HepG2 (cell line): ENCODE measurements around the gene CABLES1. TPM values are rescaled to one million over a fixed set of nuclear protein-coding genes. Genes with fewer than 3 reads are reported as not detected.

Source experiments
- FOXA1 ChIP-seq, 2 experiments: fragments of 450-650 bp in 1 of 2; sonication (generic) in 1 of 2; formaldehyde crosslinking in 1 of 2; IDR thresholded peaks; 2 replicates each; pipeline versions ENCODE4 v1.4.0 to v1.6.1; 2016 to 2020; ENCODE audit warnings: missing genetic modification reagents in 1 of 2
- HDAC1 ChIP-seq: sonication (generic); formaldehyde crosslinking; IDR thresholded peaks from 2 replicates; pipeline ENCODE4 v1.5.1; 2020; ENCODE audit warnings: mild to moderate bottlenecking, missing genetic modification reagents
- HOXA5 ChIP-seq: sonication (generic); formaldehyde crosslinking; IDR thresholded peaks from 2 replicates; pipeline ENCODE4 v1.4.0; 2020; ENCODE audit warnings: missing genetic modification reagents
- ISX ChIP-seq: sonication (generic); formaldehyde crosslinking; conservative IDR thresholded peaks from 2 replicates; pipeline ENCODE4 v1.5.0; 2020; ENCODE audit warnings: missing genetic modification reagents
- KAT8 ChIP-seq: IDR thresholded peaks from 2 replicates; pipeline ENCODE4 v1.6.1; 2016; ENCODE audit warnings: missing genetic modification reagents, missing compliant biosample characterization
- MBD4 ChIP-seq: IDR thresholded peaks from 2 replicates; pipeline ENCODE4 v1.6.1; 2012; ENCODE audit warnings: low read length, inconsistent platforms, borderline replicate concordance
- NCOA1 ChIP-seq: sonication (generic); formaldehyde crosslinking; IDR thresholded peaks from 2 replicates; pipeline ENCODE4 v1.9.0; 2021; ENCODE audit warnings: missing genetic modification reagents
- NFAT5 ChIP-seq: sonication (generic); formaldehyde crosslinking; IDR thresholded peaks from 2 replicates; pipeline ENCODE4 v1.4.0; 2020; ENCODE audit warnings: missing genetic modification reagents
- NFYB ChIP-seq: sonication (generic); formaldehyde crosslinking; IDR thresholded peaks from 2 replicates; pipeline ENCODE4 v1.4.0; 2020; ENCODE audit warnings: missing genetic modification reagents
- PRDM15 ChIP-seq: sonication (generic); formaldehyde crosslinking; IDR thresholded peaks from 2 replicates; pipeline ENCODE4 v1.4.0; 2020; ENCODE audit warnings: missing genetic modification reagents
- REPIN1 ChIP-seq: sonication (generic); formaldehyde crosslinking; IDR thresholded peaks from 2 replicates; pipeline ENCODE4 v1.8.0; 2022; ENCODE audit warnings: missing genetic modification reagents, low read depth, mild to moderate bottlenecking, borderline replicate concordance
- TBX2 ChIP-seq: sonication (generic); formaldehyde crosslinking; IDR thresholded peaks from 2 replicates; pipeline ENCODE4 v1.5.0; 2020; ENCODE audit warnings: missing genetic modification reagents, mild to moderate bottlenecking, borderline replicate concordance
- ZNF503 ChIP-seq: sonication (generic); formaldehyde crosslinking; IDR thresholded peaks from 2 replicates; pipeline ENCODE4 v1.4.0; 2020; ENCODE audit warnings: missing genetic modification reagents
- ZNF670 ChIP-seq: sonication (generic); formaldehyde crosslinking; IDR thresholded peaks from 2 replicates; pipeline ENCODE4 v1.8.0; 2022; ENCODE audit warnings: mild to moderate bottlenecking, missing genetic modification reagents, borderline replicate concordance
- polyA plus RNA-seq, 8 experiments: library from polyadenylated mRNA; depleted of rRNA in 3 of 8; stranded (reverse) in 7 of 8; unstranded in 1 of 8; fragments of >200 nt; fragmentation: Illumina TruSeq in 4 of 8; extraction: Trizol in 4 of 8; gene quantifications; 2 replicates each; pipeline versions ENCODE4 v1.2.1 to v1.2.3, GENCODE V29; 2011 to 2016; ENCODE audit warnings: low read depth in 4 of 8, missing spikeins in 1 of 8, mixed read lengths in 1 of 8; ENCODE audit not compliant: insufficient read depth in 1 of 8
- total RNA-seq, 5 experiments: library from RNA; depleted of rRNA; stranded (reverse); fragments of >200 nt; fragmentation: Illumina TruSeq; extraction: Trizol; gene quantifications; 2 replicates each; pipeline ENCODE4 v1.2.3, GENCODE V29; 2016; ENCODE audit warnings: low read depth in 1 of 5

CABLES1 gene
- total and polyA plus RNA-seq, 2 of the 13 experiments (the other 11 are each of a cell fraction or from before 2014, with no cell fraction given): 14.7 to 25.8 TPM

DNA sequence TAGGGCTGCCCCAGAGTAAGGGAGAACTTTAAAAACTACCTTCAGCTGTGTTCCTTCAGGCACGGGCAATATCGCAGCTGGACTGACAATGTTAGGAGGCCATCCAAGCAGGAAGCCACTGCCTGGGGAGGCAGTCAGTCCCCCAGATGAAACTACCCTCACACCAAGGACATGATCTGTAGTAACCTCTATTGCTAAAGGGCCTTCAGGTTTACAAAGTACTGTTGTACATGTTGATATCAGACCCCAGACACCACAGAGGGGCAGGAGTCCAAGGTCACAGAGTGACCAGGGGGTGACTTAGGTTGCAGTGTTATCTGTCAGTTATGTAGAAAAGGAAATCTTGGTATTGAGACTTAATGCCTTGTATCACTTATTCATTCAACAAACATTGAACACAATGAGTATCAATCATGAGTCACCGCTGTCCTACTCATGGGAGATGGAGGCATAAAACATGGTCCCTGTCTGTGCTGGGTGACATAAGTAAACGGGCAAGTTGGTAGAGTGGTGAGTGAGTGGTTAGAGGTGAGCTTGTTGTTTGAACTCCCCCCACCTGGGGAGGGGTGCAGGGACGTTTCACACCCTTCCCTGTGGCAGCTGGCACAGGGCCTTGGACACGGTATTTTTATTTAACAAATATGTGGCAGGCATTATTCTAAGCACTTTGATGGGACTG, 7.1 kb downstream of the CABLES1 start (continued):
- TF ChIP-seq PRDM15 (CRISPR knock-in tag) (no peak), NFYB (CRISPR knock-in tag) (no peak), NFAT5 (CRISPR knock-in tag) (no peak), KAT8 (CRISPR knock-in tag) (no peak; the same call in 1 of the 2 replicates), MBD4 (no peak), REPIN1 (CRISPR knock-in tag) (no peak), ISX (CRISPR knock-in tag) (no peak), NCOA1 (no peak), TBX2 (CRISPR knock-in tag) (peak; percentile 28; the same call in 1 of the 2 replicates), ZNF670 (CRISPR knock-in tag) (no peak), ZNF503 (no peak), HOXA5 (no peak), FOXA1 (IDR thresholded peaks at IDR 0.05) (no peak), FOXA1 (CRISPR knock-in tag; IDR thresholded peaks at IDR 0.05) (peak; percentile 82; the same call in 1 of the 2 replicates), HDAC1 (peak; percentile 42; the same call in 1 of the 2 replicates)
